PFSK-1 (cell line): ENCODE data around the gene ASCL1.

ENCODE experiments used
- POLR2AphosphoS5 ChIP-seq: IDR thresholded peaks from 2 replicates; pipeline ENCODE4 v1.6.1; 2012; ENCODE audit warnings: low read depth, mild to moderate bottlenecking, control low read depth, low read length, moderate library complexity
- SIN3A ChIP-seq: IDR thresholded peaks from 2 replicates; pipeline ENCODE4 v1.6.1; 2012; ENCODE audit warnings: mild to moderate bottlenecking, low read length, moderate library complexity, borderline replicate concordance; ENCODE audit not compliant: insufficient read depth

- TF ChIP-seq POLR2AphosphoS5: no peak
- TF ChIP-seq SIN3A: no peak
Measured at GRCh38 chr12:102990419-102990818, 32.9 kb downstream of the ASCL1 start.
